Left ventricle myocardium superior (tissue), 1 donor: Measurements from ENCODE around the gene FANCL. TPM values are rescaled to one million over a fixed set of nuclear protein-coding genes. Genes with fewer than 3 reads are reported as not detected.
"Not testable (repeated sequence)": the region's sequence is repeated elsewhere in the genome, so short reads cannot be mapped to it uniquely, and the experiment has no call there.

Experiments
- ATAC-seq: fragments of 200-7000 bp; cut with Tn5 transposase; one replicate; pipeline ENCODE4 v1.9.1; 2020; ENCODE audit warnings: mild to moderate bottlenecking, moderate library complexity
- DNase-seq: peaks from one replicate; pipeline ENCODE4 v3.0.0-alpha.2; 2020
- intact Hi-C: fragments of 100-400 bp; cut with micrococcal nuclease; formaldehyde crosslinking; loops from one replicate; pipeline ENCODE4 v1.11.0; 2022
- long read RNA-seq: library from polyadenylated mRNA; unstranded; transcript quantifications from one replicate; pipeline ENCODE4 v2.0.0, GENCODE V29; 2021
- total RNA-seq: library from RNA; stranded (reverse); fragmentation: NEBNext Ultra II Directional; extraction: Animal tissue kit (Norgen Biotek cat#: 25700); gene quantifications from one replicate; pipeline ENCODE4 v1.2.1, GENCODE V29; 2021
- donor health status: DM: no; HTN: yes; CAD: no; lungs with severe emphysema.

The FANCL gene
- 12.0 TPM for total RNA-seq
- long read RNA-seq, transcript FANCL-201 (14 exons, 1,683 nt), result major isoform, 13 of 19 reads
- long read RNA-seq, partial matches to known transcripts, result 1 of 19 reads
- long read RNA-seq, other reads (novel, unspliced or antisense), result 2 of 19 reads

DNA sequence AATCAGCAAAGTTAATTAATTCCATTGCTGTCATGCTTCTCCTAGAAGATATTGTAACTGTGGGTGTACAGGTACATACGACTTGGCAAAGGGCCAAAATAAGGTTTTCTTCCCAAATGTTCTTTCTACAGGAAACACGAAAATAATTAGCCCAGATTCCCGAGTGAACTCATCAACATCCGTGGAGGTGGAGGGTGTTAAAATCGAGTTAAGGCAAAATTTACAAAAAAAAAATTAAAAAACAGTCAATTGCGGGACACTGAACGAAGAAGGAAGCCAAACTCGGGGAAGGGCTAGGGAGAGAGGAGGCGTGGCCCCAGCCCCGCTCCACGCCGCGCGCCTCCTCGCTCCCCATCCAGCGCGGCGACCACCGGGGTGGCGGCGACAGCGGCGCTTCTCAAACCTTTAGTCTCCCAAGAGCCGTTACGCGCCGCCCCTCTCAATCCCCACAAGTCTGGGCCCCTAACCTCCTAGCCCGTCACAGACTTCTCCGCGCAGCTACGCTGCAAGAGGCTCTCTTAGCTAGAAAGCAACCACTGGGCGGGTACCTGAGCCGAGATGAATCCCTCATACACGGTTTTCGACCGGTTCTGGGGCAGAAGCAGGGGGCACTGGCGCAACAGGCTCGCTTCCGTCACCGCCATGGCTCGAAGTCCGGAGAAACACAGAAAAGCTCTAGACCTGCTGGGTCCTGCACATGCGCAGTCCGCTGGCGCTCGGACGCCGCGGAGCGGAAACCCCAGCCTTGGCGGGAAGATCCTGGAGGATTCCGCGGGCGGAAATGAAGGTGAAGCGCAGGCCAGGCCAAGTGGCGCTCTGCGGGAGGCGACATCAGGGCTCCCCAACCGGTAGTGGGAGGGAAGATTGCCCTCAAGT lies at the start of gene FANCL:
Gene FANCL (minus strand): TSS at position 656 of the 876 bp plus-strand sequence. CDS start 12 bp downstream, at position 644.
- DNase-seq, result peak; percentile 95
- ATAC-seq, result peak; percentile 99
- intact Hi-C loops, result no loop called here

DNA sequence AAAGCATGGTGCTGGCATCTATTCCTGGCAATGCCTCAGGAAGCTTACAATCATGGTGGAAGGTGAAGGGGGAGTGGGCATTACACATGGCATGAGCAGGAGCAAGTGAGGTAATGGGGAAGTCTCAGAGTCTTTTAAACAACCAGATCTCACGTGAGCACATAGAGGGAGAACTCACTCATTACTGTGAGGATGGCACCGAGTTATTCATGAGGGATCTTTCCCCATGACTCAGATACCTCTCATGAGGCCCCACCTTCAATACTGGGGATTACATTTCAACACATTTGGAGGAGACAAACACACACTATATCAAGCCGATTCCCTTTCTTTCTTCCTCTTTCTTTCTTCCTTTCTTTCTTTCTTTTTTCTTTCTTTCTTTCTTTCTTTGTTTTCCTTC lies 47.9 kb upstream of the FANCL start:
- intact Hi-C loops, result no loop called here
- no peak for ATAC-seq
- DNase-seq, result no peak

DNA sequence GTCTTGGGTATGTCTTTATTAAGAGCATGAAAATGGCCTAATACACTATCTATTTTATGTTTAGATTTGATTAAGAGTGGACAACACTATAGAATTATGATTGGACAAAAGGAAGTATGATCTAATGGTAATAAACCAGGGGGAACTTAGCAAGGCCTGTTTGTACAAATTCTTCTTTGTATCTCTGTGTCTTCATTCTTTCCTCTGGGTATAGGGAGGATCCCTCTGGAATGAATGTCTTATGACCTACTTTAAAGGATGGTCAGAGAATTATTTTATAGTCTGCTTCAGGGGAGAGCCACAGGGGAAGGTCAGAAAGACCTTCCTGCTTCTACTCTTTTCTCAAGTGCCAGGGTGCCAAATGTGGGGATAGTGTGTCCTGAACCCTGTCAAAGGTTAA lies 42.8 kb upstream of the FANCL start:
- intact Hi-C loops, result no loop called here
- ATAC-seq (no peak), DNase-seq (no peak)

DNA sequence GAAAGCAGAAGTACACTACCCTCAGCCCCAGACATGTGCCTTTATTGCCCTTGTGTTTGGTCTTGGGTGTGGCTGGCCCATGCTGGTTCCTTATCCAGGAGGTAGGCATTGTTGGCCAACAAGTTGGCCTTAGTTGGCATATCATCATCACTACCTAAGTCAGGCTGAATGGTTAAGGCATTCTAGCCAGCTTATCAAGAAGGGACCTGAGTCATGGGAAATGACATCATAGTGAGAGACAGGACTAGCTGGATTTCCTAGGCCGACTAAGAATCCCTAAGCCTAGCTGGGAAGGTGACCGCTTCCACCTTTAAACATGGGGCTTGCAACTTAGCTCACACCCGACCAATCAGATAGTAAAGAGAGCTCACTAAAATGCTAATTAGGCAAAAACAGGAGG lies 34.0 kb upstream of the FANCL start:
- ATAC-seq, DNase-seq, intact Hi-C loops: not testable (repeated sequence)

DNA sequence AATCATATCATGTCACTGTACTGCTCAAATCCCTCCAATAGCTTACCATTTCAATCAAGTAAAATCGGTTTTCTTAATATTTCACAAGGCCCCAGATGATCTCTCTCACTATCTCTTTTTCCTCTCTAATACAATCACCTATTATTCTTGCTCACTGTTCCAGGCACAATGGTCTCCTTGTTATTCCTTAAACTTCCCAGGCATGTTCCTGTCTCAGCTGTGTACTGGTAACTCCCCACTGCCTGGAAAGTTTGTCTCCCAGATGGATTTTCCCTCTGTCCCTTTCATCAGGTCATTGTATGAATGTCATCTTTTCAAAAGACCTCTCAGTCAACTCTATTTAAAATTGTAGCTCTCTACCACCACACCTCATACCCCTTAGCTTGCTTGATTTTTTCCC lies 30.7 kb upstream of the FANCL start:
- ATAC-seq, result no peak
- intact Hi-C loops, result no loop called here
- no peak for DNase-seq

DNA sequence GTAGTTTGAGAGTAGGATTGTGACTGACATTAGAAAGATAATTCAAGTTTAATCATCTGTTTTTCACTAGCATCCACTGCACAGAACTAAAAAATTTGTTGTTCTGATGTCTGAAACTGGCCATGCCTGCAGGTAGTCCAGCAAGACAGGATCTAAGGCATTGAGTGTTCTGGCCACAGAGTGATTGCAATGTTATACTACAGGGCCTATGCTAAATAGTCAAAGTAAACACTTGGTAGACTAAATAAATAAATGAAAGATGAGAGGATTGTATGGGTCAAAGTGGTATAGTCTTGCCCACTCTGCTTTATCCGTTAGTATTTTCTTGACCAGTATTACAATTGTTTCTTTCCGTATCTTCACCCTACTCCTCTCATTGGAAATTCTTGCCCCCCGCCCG lies 27.6 kb upstream of the FANCL start:
- ATAC-seq, result no peak
- intact Hi-C loops, result no loop called here
- DNase-seq, result no peak

DNA sequence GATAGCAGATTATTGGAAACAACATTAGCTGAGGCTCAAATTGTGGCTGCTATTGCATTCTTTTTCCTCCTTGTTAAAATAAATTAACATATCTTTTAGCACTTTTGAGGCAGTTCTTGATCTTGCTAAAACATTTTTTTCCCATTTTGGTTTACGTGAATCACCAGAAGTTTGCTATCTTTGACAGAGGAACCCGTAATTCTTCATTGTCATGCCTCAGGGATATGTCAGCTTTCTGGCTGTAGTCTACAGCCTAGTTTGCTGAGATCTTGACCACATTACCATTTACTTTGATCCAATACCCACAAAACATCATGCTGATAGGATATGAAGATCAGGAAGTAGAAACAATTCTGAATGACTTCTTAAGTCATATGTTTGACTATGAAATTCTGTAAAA lies 25.1 kb upstream of the FANCL start:
- intact Hi-C loops, result no loop called here
- ATAC-seq (no peak), DNase-seq (no peak)

DNA sequence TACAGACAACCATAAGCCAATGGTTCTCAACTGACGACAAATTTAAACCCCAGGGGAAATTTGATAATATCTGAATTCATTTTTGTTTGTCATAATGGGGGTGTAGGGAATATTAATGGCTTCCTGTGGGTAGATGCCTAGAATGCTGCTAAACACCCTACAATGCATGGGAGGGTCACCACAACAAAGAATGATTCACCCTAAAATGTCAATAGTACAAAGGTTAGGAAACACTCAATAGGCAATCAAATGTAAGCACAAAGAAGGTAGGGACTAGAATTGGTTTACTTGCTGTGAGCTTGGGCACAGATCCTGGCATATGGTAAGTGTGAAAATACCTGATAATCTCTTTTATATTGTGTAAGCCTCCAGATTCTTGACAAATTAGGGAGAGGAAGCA lies 20.1 kb upstream of the FANCL start:
- no peak for ATAC-seq
- no peak for DNase-seq
- intact Hi-C loops, result no loop called here

DNA sequence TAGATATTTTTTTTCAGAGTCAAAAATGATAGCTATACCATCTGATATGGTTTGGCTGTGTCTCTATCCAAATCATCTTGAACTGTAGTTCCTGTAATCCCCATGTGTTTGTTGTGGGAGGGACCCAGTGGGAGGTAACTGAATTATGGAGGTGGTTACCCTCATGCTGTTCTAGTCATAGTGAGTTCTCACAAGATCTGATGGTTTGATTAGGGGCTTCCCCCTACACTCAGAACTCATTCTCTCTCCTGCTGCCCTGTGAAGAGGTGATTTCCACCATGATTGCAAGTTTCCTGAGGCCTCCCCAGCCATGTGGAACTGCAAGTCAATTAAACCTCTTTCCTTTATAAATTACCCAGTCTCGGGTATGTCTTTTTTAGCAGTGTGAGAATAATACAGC lies 17.3 kb upstream of the FANCL start:
- DNase-seq, intact Hi-C loops, ATAC-seq: not testable (repeated sequence)

DNA sequence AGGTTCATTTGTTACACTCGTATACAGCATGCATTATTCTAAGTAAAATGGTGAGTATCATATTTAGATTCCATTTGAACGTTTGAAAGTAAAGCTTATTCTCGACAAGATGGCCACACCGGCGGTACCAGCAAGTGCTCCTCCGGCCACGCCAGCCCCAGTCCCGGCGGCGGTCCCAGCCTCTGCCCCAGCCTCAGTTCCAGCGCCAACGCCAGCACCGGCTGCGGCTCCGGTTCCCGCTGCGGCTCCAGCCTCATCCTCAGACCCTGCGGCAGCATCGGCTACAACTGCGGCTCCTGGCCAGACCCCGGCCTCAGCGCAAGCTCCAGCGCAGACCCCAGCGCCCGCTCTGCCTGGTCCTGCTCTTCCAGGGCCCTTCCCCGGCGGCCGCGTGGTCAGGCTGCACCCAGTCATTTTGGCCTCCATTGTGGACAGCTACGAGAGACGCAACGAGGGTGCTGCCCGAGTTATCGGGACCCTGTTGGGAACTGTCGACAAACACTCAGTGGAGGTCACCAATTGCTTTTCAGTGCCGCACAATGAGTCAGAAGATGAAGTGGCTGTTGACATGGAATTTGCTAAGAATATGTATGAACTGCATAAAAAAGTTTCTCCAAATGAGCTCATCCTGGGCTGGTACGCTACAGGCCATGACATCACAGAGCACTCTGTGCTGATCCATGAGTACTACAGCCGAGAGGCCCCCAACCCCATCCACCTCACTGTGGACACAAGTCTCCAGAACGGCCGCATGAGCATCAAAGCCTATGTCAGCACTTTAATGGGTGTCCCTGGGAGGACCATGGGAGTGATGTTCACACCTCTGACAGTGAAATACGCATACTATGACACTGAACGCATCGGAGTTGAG lies 10.4 kb upstream of the FANCL start:
- intact Hi-C loops, ATAC-seq, DNase-seq: not testable (repeated sequence)

DNA sequence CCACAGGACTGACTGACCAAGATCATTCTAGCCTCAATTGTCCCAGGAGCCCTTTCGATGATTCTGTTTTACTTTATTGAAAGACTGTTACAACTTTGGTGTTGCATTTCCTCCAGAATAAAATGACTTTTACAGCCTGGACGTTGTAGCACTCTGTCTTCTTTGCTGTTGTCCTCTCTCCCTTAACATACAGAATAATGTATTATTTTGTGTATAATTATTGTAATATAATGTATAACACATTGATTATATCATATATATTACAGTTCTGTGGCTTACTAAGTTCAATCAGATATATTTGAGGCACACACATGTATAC lies 380 bp upstream of the FANCL start:
- no peak for ATAC-seq
- DNase-seq, result no peak
- intact Hi-C loops, result no loop called here

DNA sequence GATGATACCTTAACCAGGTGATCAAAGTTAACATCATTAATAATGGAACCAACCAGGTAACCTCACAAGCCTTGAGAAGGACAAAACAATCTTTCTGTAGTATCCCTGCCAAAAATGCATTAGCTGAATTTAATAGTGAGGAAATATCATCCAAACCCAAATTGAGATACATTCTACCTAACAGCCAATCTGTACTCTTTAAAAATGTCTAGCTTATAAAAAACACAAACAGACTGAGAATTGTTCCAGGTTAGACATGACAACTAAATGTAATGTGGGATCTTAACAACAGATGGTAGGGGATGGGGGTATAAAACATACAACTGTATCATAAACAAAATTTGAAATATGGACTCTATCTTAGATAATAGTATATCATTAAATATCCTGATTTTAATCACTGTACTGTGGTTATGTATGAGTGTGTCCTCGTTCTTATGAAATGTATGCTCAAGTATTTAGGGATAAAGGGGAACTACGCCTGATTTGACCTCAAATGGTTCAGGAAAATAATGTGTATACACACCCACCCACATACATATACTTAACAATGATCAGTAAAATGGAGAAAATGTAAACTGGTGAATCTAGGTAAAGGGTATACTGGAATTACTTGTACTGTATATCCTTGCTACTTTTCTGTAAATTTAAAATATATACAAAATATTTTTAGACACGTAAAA lies 1.7 kb downstream of the FANCL start:
- DNase-seq (no peak), ATAC-seq (no peak)
- intact Hi-C loops, result no loop called here

DNA sequence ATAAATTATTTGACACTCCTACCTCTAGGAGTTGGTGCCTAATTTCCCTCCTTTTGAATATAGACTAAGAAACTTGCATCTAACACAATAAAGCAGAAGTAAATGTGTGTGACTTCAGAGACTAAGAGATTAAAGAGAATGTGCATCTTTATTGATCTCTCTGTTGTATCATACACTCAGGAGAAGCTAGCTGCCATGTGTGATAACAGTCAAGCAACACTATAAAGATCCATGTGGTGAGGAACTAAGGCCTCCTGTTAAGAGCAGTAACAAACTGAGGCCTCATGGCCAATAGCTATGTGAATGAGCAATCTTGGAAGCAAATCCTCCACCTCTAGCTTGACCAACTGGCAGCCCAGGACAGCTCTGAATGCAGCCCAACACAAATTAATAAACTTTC lies 3.4 kb downstream of the FANCL start:
- ATAC-seq (no peak), DNase-seq (no peak)
- intact Hi-C loops, result no loop called here

DNA sequence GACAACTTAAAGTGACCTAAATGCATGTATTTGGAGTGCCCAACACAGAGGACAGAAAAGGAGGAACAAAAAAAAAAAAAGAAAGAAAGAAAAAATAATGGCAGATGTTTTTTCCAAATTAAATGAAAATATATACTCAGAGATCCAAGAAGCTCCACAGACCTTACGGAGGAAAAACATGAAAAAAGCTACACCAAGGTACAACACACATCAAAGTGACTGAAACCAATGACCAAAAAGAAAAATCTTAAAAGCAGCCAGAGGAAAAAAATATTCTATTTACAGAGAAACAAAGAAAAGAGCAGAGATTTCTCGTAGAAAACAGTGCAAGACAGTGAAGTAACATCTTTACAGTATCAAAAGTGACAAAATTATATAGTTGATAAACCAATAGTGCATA lies 5.1 kb downstream of the FANCL start:
- DNase-seq, result no peak
- intact Hi-C loops, result no loop called here

DNA sequence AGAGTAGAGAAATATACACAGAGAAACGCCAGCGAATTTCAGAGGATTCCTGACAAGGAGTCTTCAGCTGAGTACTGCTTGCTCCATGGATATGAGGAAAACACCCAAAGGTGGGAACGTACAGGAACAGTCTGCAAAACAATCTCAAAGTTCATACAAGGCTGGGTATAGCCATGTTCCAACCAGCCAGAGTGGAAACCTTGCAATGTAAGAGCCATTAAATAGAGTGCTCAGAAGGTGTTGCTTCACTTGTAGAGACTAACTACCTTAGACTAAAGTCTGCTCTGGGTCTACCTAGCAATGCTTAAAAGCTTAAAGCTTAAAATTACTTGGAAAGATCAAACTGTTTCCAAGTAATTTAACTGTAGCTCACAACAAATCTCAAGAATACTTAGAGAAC lies 6.0 kb downstream of the FANCL start:
- ATAC-seq (no peak), DNase-seq (no peak)
- intact Hi-C loops, result no loop called here

More for the DNA sequence above, 5.1 kb downstream of the FANCL start:
- ATAC-seq, result no peak

DNA sequence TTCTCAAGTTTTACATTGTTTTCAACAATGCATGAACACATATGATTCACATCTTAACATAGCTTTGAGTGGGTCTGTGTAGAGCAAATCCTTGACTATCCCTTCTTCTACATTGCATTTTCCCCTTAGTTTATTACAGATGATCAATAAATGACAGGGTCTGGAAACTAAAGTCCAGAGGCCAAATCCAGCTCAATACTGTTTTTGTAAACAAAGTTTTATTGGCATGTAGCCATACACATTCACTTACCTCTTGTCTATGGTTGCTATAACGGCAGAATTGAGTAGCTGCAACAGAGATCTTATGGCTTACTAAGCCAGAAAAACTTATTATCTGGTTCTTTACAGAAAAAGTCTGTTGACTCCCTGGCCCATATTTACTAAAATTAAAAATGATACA lies 12.8 kb downstream of the FANCL start:
- intact Hi-C loops, result no loop called here
- no peak for ATAC-seq
- no peak for DNase-seq

DNA sequence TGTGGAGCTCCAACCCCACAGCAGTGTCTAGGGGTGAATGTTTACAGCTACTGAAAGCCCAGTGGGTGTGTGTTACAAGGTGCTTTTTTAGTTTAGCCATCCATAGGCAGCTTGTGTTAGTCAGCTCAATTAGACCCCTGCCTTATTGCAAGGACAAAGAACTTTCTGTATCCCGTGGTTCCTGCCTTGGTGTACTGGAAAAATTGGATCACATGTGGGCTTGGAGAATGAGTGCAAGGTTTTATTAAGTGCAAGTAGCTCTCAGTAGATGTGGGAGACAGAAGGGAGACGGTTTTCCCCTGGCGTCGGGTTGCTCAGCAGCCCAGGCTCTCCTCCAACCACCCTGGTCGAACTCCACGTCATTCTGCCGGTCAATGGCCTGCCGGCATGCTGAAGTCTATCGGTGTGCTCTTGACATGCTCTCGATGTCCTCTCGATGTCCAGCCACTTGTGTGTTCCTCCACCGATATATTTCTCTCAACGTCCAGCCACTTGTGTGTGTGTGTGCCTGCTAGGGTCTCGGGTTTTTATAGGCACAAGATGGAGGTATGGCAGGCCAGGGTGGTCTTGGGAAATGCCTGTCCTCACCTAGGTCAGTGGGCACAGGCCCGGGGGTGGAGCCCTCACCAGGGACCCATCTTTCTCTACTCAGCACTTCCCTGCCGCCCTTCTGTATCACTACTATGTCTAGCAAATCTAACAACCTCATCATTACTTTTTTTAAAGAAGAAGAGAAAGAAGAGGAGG lies 13.8 kb downstream of the FANCL start:
- ATAC-seq, result no peak
- DNase-seq, result peak; percentile 19
- intact Hi-C loops, result no loop called here

DNA sequence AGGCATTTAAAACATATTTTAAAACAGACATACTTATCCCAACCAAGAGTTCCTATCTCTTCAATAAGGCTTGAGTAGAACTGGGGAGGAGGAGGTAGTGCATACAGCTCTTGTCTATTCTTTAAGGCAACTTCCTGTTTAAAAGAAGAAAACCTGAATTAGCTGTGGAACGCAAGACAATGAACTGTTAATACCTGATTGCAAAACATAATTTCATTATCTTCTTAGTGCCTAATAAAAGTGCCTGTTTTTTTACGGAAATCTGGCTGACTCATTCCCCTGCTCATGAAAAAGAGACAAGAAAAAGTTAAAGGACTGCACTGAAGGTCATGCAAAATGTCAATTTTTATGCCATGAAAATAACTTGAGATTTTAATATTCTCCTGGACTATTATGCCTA lies 19.2 kb downstream of the FANCL start:
- DNase-seq, result no peak
- no peak for ATAC-seq
- intact Hi-C loops, result no loop called here

DNA sequence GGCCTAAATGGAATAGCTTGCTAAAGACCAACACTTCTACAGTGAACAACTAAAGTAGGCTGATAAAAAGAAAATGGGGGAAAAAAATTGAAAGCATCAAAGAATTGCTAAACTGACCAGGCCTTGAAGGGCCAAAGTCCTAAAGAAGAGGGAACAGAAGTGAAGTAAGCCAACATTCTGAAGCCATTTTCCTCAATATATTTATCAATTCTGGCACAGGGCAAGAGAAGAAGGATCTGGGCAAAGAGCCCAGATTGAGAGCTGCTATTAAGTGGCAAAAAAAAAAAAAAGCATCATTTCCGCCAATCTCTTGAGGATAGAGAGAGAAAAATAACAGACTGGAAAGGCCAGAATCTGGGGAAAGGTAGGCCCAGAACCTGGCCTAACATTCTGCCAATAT lies 25.7 kb downstream of the FANCL start:
- DNase-seq (no peak), ATAC-seq (no peak)
- intact Hi-C loops, result no loop called here
